ENCODE measurements around the gene RUVBL2.

Gene RUVBL2

DNA sequence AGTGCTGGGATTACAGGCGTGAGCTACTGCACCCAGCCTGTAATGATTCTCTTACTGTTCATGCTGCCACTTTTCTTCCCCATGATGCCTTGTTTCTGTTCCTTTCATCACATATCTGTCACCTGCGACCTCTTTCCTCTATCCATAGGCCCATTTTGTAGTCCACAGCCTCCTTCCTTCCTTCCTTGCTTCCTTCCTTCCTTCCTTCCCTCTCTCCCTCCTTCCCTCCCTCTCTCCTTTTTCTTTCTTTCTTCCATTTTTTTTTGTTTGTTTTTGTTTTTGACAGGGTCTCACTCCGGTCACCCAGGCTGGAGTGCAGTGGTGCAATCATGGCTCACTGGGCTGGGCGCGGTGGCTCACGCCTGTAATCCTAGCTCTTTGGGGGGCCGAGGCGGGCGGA, 4.8 kb upstream of the RUVBL2 start:
- FAIRE-seq (no peak), DNase-seq (ENCODE audit: insufficient read length, low spot score) (no peak)
- TF ChIP-seq POLR2A (IDR thresholded peaks at IDR 0.05; ENCODE audit: low read depth, low read length): no peak

DNA sequence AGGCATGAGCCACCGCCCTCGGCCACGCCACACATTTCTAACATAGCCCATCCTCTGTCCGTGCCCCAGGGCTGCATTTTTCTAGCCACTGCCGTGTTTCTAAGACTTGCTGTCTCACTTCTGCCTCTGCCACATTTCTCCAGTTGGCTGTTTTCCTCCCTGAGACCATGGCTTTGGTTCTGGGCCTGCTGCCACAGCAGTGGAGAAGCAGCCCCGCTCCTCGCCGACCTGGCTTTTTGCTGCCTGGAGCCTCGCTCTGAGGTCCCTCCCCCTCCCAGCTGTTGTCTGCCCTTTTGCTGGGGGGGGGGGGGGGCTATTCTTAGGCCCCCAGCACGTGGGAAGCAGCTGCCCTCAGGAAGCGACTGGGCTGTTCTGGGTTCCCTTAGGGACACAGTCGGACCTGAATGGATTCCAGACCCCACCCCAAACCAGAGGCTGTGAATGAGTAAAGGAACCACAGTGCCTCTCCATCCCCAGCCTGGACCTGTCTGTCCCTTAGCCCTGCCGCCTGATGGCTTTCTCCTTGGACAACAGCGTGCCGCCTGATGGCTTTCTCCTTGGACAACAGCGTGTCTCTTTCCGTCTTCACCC, 3.9 kb upstream of the RUVBL2 start:
- TF ChIP-seq POLR2A (IDR thresholded peaks at IDR 0.05; ENCODE audit: low read depth, low read length): no peak
- DNase-seq (ENCODE audit: insufficient read length, low spot score) (no peak), FAIRE-seq (no peak)

DNA sequence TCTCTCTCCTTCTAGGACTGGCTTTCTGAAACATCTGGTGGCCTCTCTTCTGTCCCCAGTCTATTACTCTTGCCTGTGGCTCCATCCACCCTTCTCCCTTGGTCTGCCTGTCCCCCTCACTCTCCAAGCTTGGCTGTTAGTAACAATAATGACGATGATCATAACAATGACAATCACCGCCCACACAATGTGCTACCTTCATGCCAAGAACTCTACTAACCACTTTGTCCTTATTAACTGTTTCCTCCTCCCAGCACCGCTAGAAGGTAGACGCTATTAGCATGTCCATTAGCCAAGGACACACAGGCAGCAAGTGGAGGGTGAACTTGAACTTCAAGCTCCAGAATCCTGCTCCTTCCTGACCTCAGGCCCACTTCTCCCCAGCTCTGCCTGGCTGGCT, 3.3 kb upstream of the RUVBL2 start:
- DNase-seq (ENCODE audit: insufficient read length, low spot score) (no peak), FAIRE-seq (no peak)
- TF ChIP-seq POLR2A (IDR thresholded peaks at IDR 0.05; ENCODE audit: low read depth, low read length): no peak

DNA sequence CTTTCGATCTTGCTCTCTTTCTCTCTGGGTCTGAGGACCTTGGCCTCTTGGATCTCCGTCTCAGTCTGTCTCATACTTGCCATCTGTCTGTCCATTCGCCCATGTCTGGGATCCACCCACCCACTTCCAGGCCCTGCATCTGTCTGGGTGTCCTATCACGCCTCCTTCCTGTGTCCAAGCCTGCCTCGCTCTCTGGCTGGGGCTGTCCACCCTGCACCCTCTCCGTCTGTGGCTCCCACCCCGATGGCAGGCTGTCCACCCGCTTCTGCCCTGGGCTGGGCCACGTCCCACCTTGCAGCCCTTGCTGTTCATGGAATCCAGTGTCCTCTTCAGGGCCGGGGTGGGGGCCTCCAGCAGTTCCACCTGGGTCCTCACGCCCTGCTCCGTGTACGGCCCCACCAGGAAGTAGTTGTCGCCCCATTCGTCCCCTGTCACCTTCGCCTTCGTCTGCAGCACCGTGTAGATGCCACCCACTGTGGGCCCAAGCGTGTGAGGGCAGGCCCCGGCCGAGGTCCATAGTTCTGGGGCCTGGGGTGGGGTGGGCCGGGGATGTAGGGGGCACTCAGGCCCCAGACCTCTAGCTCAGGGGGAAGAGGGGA, 2.6 kb upstream of the RUVBL2 start:
- no peak for FAIRE-seq
- DNase-seq (ENCODE audit: insufficient read length, low spot score): no peak
- no peak for TF ChIP-seq POLR2A (IDR thresholded peaks at IDR 0.05; ENCODE audit: low read depth, low read length)

DNA sequence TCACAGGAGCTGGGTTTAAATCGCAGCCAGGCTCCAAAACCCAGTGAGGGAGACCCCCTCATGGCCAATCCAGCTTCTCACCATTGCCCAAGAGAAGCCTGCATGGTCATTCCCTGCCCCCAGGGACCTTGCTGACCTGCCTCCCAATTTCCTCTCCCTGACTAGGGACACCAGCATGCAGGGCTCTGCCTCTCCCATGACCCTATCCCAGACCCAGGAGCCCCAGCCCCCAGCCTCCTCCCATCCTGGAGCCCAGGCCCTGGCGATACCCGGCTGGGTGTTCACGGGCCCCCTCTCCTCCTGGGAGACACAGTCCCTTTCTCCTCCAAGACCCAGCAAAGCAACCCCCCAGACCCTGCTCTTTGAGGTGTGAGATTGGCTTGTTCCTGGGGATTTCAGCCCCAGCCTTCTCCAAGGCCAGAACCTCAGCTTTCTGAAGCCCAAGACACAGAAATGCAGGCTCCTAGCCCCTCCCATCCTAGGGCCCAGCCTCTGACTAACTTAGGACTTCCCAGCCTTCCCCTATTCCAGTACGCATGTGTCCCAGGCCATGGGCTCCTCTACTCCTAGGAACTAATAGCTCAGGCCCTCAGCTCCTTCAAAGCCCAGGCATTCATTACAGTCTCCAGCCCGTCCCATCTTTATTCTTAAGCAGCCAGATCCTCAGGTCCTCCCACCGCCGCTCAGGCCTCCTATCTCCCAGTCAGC, 1.7 kb upstream of the RUVBL2 start:
- DNase-seq (ENCODE audit: insufficient read length, low spot score): peak; percentile 55
- no peak for TF ChIP-seq POLR2A (IDR thresholded peaks at IDR 0.05; ENCODE audit: low read depth, low read length)
- no peak for FAIRE-seq

DNA sequence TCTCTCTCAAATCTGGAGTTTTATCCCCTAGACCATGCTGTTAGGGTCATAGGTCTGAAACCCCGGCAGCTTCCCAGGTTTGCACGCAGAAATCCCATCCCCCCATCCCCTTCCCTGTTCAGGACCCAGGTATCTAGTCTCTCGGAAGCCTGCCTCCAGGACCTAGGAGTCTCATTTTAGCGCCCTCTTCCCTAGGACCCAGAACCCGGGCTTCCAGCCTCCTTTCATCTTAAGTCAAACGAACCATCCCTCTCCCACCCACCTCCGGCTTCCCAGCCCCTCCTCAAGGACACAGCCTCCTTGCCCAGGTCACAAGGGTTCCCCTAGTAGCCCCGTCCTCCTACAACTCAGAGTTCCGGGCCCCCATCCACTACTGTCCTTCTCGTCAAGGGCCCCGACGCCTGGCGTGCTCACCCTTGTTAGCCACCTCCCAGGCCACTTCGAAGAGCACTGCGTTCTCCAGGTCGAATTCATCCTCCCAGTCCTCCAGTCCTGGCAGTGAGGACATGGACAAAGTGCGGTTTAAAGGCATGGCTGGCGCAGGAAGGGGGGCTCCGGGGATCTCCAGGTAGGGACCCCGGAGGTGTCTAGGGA, 1.0 kb upstream of the RUVBL2 start:
- TF ChIP-seq POLR2A (IDR thresholded peaks at IDR 0.05; ENCODE audit: low read depth, low read length): no peak
- DNase-seq (ENCODE audit: insufficient read length, low spot score) (no peak), FAIRE-seq (no peak)

DNA sequence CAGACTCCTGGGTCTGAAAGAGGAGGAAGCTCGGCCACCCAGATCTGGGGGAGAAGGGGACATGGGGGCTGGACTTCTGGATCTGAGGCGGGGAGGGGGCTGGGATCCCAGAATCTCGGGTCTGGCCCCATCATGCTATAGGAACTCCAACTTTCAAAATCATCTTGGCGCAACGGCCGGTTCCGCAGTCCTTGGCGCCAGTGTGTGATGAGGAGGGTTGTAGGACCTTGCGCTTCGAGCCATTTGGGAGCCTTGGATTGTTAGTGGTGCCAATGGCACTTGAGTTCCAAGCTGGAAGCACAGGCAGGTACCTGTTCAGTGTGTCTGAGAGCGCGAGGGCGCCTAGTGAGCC, 324 bp downstream of the RUVBL2 start:
- FAIRE-seq: no peak
- DNase-seq (ENCODE audit: insufficient read length, low spot score): no peak
- no peak for TF ChIP-seq POLR2A (IDR thresholded peaks at IDR 0.05; ENCODE audit: low read depth, low read length)

DNA sequence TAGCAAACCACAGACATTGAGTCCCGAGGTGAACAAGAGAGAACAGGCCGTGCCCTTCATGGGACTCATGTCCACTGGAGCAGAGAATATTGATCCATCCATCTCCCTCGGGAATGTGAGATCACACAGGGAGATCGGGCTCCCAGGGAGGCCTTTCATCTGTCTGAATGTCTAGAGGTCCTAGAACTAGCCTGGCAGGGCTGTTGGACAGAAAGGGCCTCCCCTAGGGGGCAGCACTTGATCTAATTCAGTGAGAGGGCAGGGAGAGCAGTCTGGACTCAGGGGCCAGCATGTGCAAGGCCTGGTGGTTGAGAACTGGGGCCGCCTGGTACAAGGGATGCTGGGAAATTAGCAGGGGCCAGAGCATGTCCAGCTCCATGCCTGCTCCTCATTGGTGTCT, 4.3 kb downstream of the RUVBL2 start:
- DNase-seq (ENCODE audit: insufficient read length, low spot score): no peak
- FAIRE-seq: no peak
- no peak for TF ChIP-seq POLR2A (IDR thresholded peaks at IDR 0.05; ENCODE audit: low read depth, low read length)

DNA sequence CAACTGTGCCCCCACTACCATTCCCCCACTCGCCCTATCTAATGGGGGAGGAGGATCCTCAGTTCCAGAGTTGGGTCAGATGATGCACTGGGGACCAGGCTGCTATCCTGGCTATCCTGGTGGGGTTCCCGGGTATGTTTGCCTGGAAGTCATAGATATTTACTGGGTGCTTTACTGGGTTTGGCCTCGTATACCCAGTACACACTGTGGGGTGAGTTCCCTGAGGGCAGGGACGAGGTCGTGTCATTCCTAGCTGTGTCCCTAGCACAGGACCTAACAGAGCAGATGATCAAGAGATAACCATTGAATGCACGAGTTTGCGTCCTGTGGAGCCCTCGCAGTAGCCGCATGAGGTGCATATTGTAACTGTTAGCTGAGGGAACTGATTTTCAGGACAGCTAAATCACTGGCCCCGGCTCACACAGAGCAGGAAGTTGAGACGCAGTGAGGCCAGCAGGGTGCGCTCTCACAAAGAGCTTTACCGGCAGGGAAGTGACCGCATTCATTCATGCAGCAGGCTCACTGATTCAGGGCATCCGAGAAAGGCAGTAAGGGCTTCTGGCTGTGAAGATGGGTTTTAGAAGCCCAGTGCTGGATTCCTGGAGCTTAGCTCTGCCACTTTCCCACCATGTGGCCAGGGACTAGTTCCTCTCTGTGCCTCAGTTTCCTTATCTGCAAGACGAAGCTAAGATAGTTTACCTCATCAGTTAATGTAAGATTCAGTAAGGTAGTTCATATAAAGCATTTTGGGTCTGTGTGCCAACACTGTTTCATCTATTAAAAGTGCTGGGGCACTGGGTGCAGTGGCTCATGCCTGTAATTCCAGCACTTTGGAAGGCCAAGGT, 6.0 kb downstream of the RUVBL2 start:
- TF ChIP-seq POLR2A (IDR thresholded peaks at IDR 0.05; ENCODE audit: low read depth, low read length): no peak
- FAIRE-seq (no peak), DNase-seq (ENCODE audit: insufficient read length, low spot score) (no peak)

DNA sequence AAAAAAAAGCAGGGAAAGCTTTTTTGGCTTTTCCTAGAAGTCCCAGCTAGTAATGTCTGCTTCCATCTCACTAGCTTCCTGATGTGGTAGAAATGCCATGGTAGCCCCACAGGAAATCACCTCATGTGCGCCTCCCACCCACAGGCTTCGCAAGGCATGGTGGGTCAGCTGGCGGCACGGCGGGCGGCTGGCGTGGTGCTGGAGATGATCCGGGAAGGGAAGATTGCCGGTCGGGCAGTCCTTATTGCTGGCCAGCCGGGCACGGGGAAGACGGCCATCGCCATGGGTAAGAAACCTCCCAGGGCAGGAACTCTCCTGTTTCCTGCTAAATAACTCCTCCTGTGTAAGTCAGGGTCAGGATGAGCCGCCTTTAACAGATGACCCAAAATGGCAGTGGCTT, 10.4 kb downstream of the RUVBL2 start:
- FAIRE-seq: no peak
- TF ChIP-seq POLR2A (IDR thresholded peaks at IDR 0.05; ENCODE audit: low read depth, low read length): no peak

DNA sequence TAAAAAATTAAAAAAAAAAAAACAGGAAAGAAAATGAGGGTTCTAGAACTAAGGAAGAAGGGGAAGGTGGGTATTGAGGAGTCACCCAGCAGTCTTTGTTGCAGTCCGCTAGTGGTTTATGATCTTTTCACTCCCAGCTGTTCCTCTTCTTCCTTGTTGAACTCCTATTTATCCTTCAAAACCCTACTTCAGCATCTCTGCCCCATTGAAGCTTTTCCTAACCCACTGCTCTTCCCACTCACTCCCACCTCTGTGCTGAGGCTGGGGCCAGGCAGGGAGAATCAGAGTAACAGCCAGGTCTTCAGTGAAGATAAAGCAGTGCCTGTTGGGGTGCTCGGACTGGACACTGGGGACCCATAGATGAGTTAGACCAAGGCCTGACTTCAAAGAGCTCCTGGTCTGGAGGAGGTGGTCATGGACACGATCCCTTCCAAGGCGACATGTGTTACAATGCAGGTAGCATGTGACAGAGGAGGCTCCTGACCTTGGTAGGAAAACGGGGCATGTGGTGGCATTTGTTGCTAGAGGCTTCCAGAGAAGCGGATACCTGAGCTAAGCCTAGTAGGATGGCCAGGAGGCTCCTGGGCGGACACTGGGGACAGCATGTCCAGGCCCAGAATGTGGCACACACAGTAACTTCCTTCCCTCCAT, 11.4 kb downstream of the RUVBL2 start:
- no peak for DNase-seq (ENCODE audit: insufficient read length, low spot score)
- TF ChIP-seq POLR2A (IDR thresholded peaks at IDR 0.05; ENCODE audit: low read depth, low read length): no peak
- no peak for FAIRE-seq

More for the DNA sequence above, 10.4 kb downstream of the RUVBL2 start:
- no peak for DNase-seq (ENCODE audit: insufficient read length, low spot score)

DNA sequence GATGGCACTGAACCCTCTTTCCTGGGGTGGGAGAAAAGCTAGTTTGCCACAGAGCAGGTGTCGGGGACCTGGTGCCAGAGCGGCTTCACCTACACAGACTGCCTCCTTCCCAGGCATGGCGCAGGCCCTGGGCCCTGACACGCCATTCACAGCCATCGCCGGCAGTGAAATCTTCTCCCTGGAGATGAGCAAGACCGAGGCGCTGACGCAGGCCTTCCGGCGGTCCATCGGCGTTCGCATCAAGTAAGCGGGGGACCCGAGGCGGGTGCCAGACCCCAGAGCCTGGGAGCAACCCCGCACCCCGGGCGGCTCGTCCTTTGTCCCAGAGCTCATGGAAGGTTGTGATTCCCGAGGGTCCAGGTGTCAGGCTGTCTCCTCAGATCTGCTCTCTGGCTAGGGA, 13.2 kb downstream of the RUVBL2 start:
- DNase-seq (ENCODE audit: insufficient read length, low spot score): no peak
- FAIRE-seq: no peak
- TF ChIP-seq POLR2A (IDR thresholded peaks at IDR 0.05; ENCODE audit: low read depth, low read length): no peak

DNA sequence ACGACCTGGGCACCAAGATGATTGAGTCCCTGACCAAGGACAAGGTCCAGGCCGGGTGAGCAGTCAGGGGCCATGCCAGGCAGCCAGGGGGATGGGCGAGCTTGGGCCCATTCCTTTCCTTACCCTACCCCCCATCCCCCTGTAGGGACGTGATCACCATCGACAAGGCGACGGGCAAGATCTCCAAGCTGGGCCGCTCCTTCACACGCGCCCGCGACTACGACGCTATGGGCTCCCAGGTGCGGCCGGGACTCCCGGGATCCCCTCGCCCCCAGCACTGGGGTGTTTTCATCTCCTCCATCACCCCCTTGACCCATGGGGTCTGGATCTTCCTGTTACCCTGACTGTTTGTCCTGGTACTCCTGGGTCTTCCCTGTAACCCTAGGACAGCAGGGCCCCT, 16.1 kb downstream of the RUVBL2 start:
- no peak for DNase-seq (ENCODE audit: insufficient read length, low spot score)
- FAIRE-seq: no peak
- no peak for TF ChIP-seq POLR2A (IDR thresholded peaks at IDR 0.05; ENCODE audit: low read depth, low read length)

All from H54 (cell line).